Activated CD8-positive, alpha-beta memory T cell treated with anti-CD3 and anti-CD28 coated beads for 24 hours (primary cell): ENCODE measurements around the gene GPRC5D.

Experiments
- DNase-seq: peaks from one replicate; pipeline ENCODE4 v3.0.0-alpha.2; 2020

GPRC5D gene

GRCh38 chr12:12952036-12952435, at the start of gene GPRC5D:
Gene GPRC5D (minus strand): TSS chr12:12952170. CDS start chr12:12950384, 1,786 bp downstream.
- DNase-seq = no peak

GRCh38 chr12:13001775-13002040, 49.7 kb upstream of the GPRC5D start:
- no peak for DNase-seq

GRCh38 chr12:13000925-13001774, 49.2 kb upstream of the GPRC5D start:
- peak; percentile 80 for DNase-seq

GRCh38 chr12:13000616-13000924, 48.6 kb upstream of the GPRC5D start:
- no peak for DNase-seq

GRCh38 chr12:12999959-13000615, 48.1 kb upstream of the GPRC5D start, which contains the start of gene HEBP1:
Gene HEBP1 (minus strand): TSS chr12:13000265. CDS start chr12:13000114, 151 bp downstream.
- peak; percentile 99 for DNase-seq

GRCh38 chr12:12999271-12999958, 47.4 kb upstream of the GPRC5D start:
- no peak for DNase-seq

- no peak for DNase-seq
Measured at GRCh38 chr12:12998248-12998647, 46.3 kb upstream of the GPRC5D start.

- no peak for DNase-seq
Measured at GRCh38 chr12:12997734-12998133, 45.8 kb upstream of the GPRC5D start.

GRCh38 chr12:12997156-12997555, 45.2 kb upstream of the GPRC5D start:
- no peak for DNase-seq

GRCh38 chr12:12996209-12996608, 44.2 kb upstream of the GPRC5D start:
- no peak for DNase-seq

- DNase-seq = no peak
Measured at GRCh38 chr12:12995088-12995487, 43.1 kb upstream of the GPRC5D start.

- no peak for DNase-seq
Measured at GRCh38 chr12:12993367-12993766, 41.4 kb upstream of the GPRC5D start.

- no peak for DNase-seq
Measured at GRCh38 chr12:12992418-12993130, 40.6 kb upstream of the GPRC5D start.

- no peak for DNase-seq
Measured at GRCh38 chr12:12990700-12991468, 38.9 kb upstream of the GPRC5D start.

GRCh38 chr12:12987421-12987820, 35.5 kb upstream of the GPRC5D start:
- no peak for DNase-seq

- DNase-seq = no peak
Measured at GRCh38 chr12:12986775-12987331, 34.9 kb upstream of the GPRC5D start.

GRCh38 chr12:12985817-12986408, 33.9 kb upstream of the GPRC5D start:
- DNase-seq = no peak

GRCh38 chr12:12984149-12984548, 32.2 kb upstream of the GPRC5D start:
- no peak for DNase-seq

GRCh38 chr12:12983420-12984035, 31.6 kb upstream of the GPRC5D start:
- DNase-seq = no peak

GRCh38 chr12:12982331-12982730, 30.4 kb upstream of the GPRC5D start:
- DNase-seq = no peak

GRCh38 chr12:12979731-12980259, 27.8 kb upstream of the GPRC5D start:
- DNase-seq = no peak
